M059J (cell line): Measurements from ENCODE around the gene APMAP. TPM values are rescaled to one million over a fixed set of nuclear protein-coding genes. Genes with fewer than 3 reads are reported as not detected.
"Not testable (repeated sequence)": the region's sequence is repeated elsewhere in the genome, so short reads cannot be mapped to it uniquely, and the experiment has no call there.

Experiments used
- DNase-seq: peaks from one replicate; pipeline ENCODE4 v3.0.0-alpha.2; 2012; ENCODE audit warnings: low read depth
- total RNA-seq: library from RNA; depleted of rRNA; stranded (reverse); fragments of >200 nt; shearing (Covaris generic); gene quantifications from 2 replicates; pipeline ENCODE4 v1.2.3, GENCODE V29; 2014

APMAP gene
- total RNA-seq, 1 experiment from 2014 or later = 214 TPM

DNA sequence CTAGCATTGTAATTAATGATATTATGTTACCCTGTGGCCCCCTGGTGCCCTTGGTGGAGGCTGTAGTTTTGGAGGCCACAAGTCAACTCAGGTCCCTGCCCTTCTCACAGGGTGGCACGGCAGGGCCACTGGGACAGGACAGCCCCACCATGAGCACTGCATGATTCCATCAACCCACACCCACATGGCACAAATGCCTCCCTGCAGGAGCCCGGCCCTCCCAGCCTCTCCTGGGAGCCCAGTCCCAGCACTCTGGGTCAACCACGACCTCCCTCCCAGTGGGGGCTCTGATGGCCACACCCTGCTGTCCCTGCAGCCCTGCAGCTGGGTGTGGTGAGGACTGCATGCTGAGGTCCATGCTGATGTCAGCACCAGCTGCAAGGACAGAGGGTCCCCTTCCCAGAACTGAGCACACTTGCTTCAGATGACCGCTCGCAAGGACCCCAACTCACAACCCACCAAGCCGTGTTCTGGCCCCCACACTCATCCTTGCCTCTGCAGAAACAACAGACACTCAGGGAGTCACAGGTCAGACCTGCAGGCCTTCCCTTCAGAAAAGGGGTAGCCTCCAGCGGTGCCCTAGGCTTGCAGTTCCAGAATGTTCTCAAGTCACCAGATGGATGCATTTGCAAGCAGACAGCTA, 59.2 kb downstream of the APMAP start:
- DNase-seq = no peak

- peak; percentile 43 for DNase-seq
These were observed 60.7 kb downstream of the APMAP start for GRCh38 chr20:24931893-24932292.

DNA sequence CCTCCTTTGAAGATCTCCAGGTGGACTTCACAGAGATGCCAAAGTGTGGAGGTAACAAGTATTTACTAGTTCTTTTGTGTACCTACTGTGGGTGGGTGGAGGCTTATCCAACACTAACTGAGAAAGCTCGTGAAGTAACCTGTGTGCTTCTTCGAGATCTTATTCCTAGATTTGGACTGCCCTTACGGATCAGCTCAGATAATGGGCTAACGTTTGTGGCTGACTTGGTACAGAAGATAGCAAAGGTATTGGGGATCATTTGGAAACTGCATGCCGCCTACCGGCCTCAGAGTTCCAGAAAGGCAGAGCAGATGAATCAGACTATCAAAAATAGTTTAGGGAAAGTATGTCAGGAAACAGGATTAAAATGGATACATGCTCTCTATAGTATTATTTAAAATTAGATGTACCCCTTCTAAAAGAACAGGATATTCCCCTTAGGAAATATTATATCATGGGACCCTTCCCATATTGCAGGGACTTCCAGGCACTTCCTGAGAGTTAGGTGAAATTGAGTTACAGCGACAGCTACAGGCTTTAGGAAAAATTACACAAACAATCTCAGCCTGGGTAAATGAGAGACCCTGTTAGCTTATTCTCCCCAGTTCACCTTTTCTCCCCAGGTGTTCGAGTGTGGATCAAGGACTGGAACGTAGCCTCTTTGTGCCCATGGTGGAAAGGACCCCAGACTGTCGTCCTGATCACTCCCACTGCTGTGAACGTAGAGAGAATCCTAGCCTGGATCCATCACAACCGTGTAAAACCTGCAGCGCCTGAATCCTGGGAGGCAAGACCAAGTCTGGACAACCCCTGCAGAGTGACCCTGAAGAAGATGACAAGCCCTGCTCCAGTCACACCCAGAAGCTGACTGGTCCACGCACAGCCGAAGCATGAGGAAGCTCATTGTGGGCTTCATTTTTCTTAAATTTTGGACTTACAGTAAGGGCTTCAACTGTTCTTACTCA, 61.5 kb downstream of the APMAP start:
- DNase-seq = not testable (repeated sequence)

- peak; percentile 48 for DNase-seq
These were observed 62.5 kb downstream of the APMAP start for GRCh38 chr20:24929867-24930723.

- not testable (repeated sequence) for DNase-seq
These were observed 63.3 kb downstream of the APMAP start for GRCh38 chr20:24929259-24929658.

- not testable (repeated sequence) for DNase-seq
These were observed 71.8 kb downstream of the APMAP start for GRCh38 chr20:24920706-24921105.

DNA sequence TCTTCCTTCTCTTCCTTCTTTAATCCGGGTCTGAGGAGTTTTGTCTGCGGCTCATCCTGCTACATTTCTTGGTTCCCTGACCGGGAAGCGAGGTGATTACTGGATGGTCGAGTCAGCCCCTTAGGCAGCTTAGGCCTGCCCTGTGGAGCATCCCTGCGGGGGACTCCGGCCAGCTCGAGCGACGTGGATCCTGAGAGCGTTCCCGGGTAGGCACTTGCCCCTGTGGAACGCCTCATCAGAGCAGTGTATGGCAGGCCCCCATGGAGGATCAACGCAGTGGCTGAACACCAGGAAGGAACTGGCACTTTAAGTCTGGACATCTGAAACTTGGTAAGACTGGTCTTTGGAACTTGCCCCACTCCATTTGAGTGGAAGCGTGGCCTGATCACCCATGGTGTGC, 72.9 kb downstream of the APMAP start:
- not testable (repeated sequence) for DNase-seq

GRCh38 chr20:24918579-24919566, 73.7 kb downstream of the APMAP start:
- no peak for DNase-seq

DNA sequence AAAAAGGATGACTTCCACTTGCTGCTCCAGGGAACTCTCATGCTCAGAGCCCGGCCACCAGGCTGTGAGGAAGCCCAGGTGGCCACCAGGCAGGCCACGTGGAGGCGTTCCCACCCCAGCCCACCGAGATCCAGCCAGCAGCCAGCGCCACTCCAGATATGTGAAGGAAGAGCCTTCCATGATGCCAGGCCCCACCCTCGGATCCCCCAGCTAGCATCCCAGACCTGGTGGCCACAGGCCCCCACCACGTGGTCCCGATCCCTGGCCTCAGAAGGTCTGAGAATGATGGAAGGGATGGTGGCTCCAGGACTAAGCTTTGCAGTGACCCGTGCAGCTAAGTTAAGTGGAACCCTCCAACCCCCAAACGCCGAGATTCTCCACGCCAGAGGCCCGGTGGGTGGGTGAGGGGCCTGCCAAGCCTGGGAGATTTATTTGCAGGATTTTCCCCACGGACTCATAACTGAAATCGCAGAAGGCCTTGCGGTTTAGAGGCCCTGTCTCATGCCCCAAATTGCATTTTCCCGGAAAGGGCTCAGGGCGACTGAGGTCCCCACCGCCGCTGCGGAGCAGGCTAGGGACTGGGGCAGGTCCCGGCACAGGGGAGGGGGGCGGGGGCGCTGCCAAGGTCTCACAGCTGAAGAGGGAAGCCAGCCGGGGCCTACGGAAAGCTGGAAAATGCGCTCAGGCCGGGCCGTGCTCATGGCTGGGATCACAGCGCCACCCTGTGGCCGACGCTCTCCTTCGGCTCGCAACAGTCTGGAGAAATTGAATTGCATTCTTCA, 74.6 kb downstream of the APMAP start:
- peak; percentile 60 for DNase-seq

- DNase-seq = no peak
These were observed 75.5 kb downstream of the APMAP start for GRCh38 chr20:24917056-24917455.

DNA sequence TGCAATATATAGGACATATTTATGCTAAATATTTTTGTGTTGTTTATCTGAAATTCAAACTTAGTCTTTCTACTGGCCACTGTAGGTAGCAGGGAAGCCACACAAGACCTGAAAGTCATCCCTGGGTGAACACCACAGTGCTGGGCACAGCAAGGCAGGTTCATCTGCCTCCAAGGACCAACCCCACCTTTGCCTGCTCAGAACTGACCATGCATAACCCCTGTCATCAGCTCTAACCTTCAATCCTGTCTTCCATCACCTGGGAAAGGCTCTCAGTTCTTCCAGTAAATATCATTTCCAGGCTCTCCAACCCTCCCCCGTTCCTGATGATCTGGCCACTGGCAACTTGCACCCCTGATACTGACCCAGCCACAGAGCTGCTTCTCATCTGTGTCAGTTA, 76.1 kb downstream of the APMAP start:
- no peak for DNase-seq

DNA sequence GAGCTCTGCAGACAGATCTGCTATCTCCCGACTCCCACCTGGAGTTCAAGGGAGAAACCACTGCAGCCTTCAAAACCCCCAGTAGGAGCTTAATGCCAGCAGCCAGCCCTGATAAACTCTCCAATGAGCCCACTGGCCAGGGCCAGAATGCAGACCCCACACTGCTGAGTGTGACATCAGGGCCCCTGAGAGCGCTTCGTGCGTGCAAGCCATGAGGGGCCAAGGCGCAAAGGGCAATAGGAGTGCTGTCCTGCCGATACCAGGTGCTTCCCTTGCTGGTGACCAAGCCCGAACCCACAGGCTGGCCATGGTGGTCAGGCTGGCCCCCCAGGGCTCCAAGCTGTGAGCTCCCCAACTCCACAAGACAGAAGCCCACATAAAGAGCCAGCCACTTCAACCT, 76.7 kb downstream of the APMAP start:
- DNase-seq = no peak

GRCh38 chr20:24915440-24915839, 77.1 kb downstream of the APMAP start:
- DNase-seq = no peak

DNA sequence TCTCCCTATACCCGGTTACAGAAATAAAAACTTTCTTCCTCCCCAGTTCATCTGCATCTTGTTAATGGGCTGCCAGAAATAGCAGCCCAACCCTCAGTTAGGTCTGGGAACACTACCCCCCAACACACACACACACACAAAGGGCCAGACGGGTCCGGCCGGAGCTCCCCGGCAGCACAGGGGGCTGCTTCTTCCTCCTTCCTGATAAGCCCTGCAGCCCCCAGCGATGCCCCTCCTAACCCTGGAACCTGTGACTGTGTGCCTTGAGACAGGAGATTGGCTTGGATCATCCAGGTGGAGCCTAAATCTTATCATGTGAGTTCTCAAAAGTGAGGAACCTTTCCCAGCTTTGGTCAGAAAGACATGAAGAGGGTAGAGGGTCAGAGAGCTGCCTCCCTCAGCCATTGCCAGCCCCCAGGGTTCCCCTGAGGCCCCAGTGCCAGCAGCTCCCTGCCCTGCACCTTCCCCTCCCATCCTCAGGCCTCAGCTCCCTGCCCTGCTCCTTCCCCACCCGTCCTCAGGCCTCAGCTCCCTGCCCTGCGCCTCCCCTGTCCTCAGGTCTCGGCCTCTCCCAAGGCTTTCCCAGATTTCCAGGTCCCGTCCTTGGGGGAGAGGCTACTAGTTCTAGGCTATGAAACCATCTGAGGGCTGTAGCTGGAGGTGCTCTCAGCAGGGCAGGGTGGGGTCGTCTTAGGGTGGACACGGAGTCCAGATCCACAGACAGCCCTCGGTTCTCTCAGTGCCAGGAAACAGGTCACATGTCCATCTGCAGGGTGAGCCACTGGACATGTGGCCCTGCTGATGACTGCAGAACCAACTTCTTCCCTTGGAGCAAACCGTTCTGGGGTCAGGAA, 77.9 kb downstream of the APMAP start:
- no peak for DNase-seq

DNA sequence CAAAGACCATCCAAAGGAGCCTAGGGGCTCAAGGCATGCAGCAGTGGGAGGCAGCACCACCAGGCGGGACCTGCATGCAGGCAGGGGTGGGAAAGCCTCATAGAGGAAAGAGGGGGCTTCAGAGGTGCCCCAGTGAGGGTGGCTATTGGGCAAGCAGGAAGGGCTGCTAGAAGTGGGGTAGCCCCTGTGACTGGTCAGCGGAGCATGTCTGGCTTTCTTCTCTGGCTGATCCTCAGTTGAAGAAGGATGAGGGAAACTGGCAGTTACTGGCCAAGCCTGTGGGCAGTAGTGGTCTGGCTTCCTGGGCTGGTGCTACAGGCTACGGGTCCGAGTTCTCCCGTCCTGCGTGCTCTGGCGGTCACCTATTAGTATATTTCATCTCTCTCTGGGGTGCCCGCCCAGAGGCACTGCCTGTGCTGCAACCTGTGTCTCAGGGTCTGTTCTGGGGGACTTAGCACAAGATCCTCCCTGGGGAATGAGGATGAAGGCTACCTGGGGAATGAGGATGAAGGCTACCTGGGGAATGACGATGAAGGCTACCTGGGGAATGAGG, 79.4 kb downstream of the APMAP start:
- no peak for DNase-seq
